DOHH2 (cell line): ENCODE measurements around the gene MR1.

Experiments used
- H3F3A ChIP-seq: fragments of 200-600 bp; sonication (generic), shearing (Covaris generic); 2 replicates; pipeline ENCODE4 v1.6.0; 2016; ENCODE audit warnings: antibody characterized with exemption, mild to moderate bottlenecking; ENCODE audit not compliant: control insufficient read depth, insufficient read depth
- H3K27ac ChIP-seq: fragments of 200-600 bp; sonication (generic); 2 replicates; pipeline ENCODE4 v1.5.1; 2014; ENCODE audit warnings: low read depth, mild to moderate bottlenecking, low read length, moderate library complexity
- H3K27me3 ChIP-seq: fragments of 200-600 bp; sonication (generic); 2 replicates; pipeline ENCODE4 v1.6.1; 2014; ENCODE audit warnings: mild to moderate bottlenecking, low read length, mixed read lengths; ENCODE audit not compliant: control insufficient read depth
- H3K36me3 ChIP-seq: fragments of 200-600 bp; sonication (generic); 2 replicates; pipeline ENCODE4 v1.6.1; 2014; ENCODE audit warnings: mild to moderate bottlenecking, low read length, moderate library complexity, mixed read lengths; ENCODE audit not compliant: control insufficient read depth
- H3K4me1 ChIP-seq: fragments of 200-600 bp; sonication (generic); 2 replicates; pipeline ENCODE4 v1.6.1; 2014; ENCODE audit warnings: mild to moderate bottlenecking, low read length, mixed read lengths; ENCODE audit not compliant: control insufficient read depth
- H3K4me2 ChIP-seq: fragments of 200-600 bp; sonication (generic); 2 replicates; pipeline ENCODE4 v1.6.0; 2014; ENCODE audit warnings: mild to moderate bottlenecking, low read length, moderate library complexity
- H3K4me3 ChIP-seq: fragments of 200-600 bp; sonication (generic); 2 replicates; pipeline ENCODE4 v1.5.1; 2014; ENCODE audit warnings: mild to moderate bottlenecking, low read length, mixed read lengths
- H3K79me2 ChIP-seq: fragments of 200-600 bp; sonication (generic); 2 replicates; pipeline ENCODE4 v1.6.1; 2014; ENCODE audit warnings: mild to moderate bottlenecking, low read length, mixed read lengths; ENCODE audit not compliant: control insufficient read depth
- H3K9me2 ChIP-seq: fragments of 200-600 bp; sonication (generic); replicated peaks from 2 replicates; pipeline ENCODE4 v1.6.1; 2014; ENCODE audit warnings: mild to moderate bottlenecking, low read length, mixed read lengths; ENCODE audit not compliant: control insufficient read depth
- H3K9me3 ChIP-seq: fragments of 200-600 bp; sonication (generic); 2 replicates; pipeline ENCODE4 v1.6.1; 2014; ENCODE audit warnings: antibody characterized with exemption, low read length, mixed read lengths; ENCODE audit not compliant: control insufficient read depth, insufficient read depth
- H4K20me1 ChIP-seq: fragments of 200-600 bp; sonication (generic); 2 replicates; pipeline ENCODE4 v1.6.0; 2014; ENCODE audit warnings: low read depth, mild to moderate bottlenecking, antibody characterized with exemption, low read length, moderate library complexity; ENCODE audit not compliant: control insufficient read depth, insufficient read depth
- CTCF ChIP-seq: fragments of 200-600 bp; sonication (generic); IDR thresholded peaks from one replicate; pipeline ENCODE4 v1.5.1; 2014; ENCODE audit warnings: antibody characterized with exemption, mild to moderate bottlenecking, low read depth, low read length; ENCODE audit not compliant: poor library complexity, severe bottlenecking
- EZH2phosphoT487 ChIP-seq: fragments of 200-600 bp; sonication (generic); IDR thresholded peaks from 2 replicates; pipeline ENCODE4 v1.6.1; 2017; ENCODE audit warnings: borderline replicate concordance, mild to moderate bottlenecking, antibody characterized with exemption, low read length, moderate library complexity, mixed read lengths

The MR1 gene

GRCh38 chr1:181064702-181065101, 30.9 kb downstream of the MR1 start:
- TF ChIP-seq CTCF (no peak), EZH2phosphoT487 (no peak)
- H3K79me2 ChIP-seq: no peaks in the 10 kb centered on the region
- H3K27ac ChIP-seq: no peak overlapping the region
- H3K9me3 ChIP-seq: no peaks in the 10 kb centered on the region
- peaks cover 17% of the 10 kb centered on the region for H3K4me1 ChIP-seq
- no peaks in the 10 kb centered on the region for H3K36me3 ChIP-seq
- H4K20me1 ChIP-seq: no peaks in the 10 kb centered on the region
- no peak overlapping the region for H3K4me2 ChIP-seq
- H3F3A ChIP-seq: no peaks in the 10 kb centered on the region
- no peak overlapping the region for H3K4me3 ChIP-seq
- no peaks in the 10 kb centered on the region for H3K27me3 ChIP-seq
- no peaks in the 10 kb centered on the region for H3K9me2 ChIP-seq

- Histone ChIP-seq H3K9me3 (no peaks in the 10 kb centered on the region), H3K79me2 (no peaks in the 10 kb centered on the region), H4K20me1 (no peaks in the 10 kb centered on the region), H3K36me3 (no peaks in the 10 kb centered on the region), H3K4me1 (peaks cover 19% of the 10 kb centered on the region), H3K27me3 (peaks cover 21% of the 10 kb centered on the region; the same call in 1 of the 2 replicates), H3K27ac (no peak overlapping the region), H3K9me2 (no peaks in the 10 kb centered on the region), H3K4me3 (no peak overlapping the region), H3K4me2 (no peak overlapping the region), H3F3A (no peaks in the 10 kb centered on the region)
- no peak for TF ChIP-seq CTCF
- no peak for TF ChIP-seq EZH2phosphoT487
These were observed 39.9 kb downstream of the MR1 start for GRCh38 chr1:181073638-181074037.

- H3K36me3 ChIP-seq: no peaks in the 10 kb centered on the region
- H3K27ac ChIP-seq: no peak overlapping the region
These were observed 42.1 kb downstream of the MR1 start for GRCh38 chr1:181075766-181076350.

More at GRCh38 chr1:181075766-181076350, 42.1 kb downstream of the MR1 start:
- Histone ChIP-seq H3K4me2 (no peak overlapping the region), H3F3A (no peaks in the 10 kb centered on the region), H3K79me2 (no peaks in the 10 kb centered on the region), H3K4me1 (peaks cover 36% of the 10 kb centered on the region), H3K27me3 (peaks cover 25% of the 10 kb centered on the region; the same call in 1 of the 2 replicates), H3K4me3 (no peak overlapping the region), H4K20me1 (no peaks in the 10 kb centered on the region), H3K9me3 (no peaks in the 10 kb centered on the region), H3K9me2 (no peaks in the 10 kb centered on the region)
- TF ChIP-seq EZH2phosphoT487 (no peak), CTCF (no peak)
